Endothelial cell of umbilical vein (primary cell): Measurements from ENCODE around the gene DCK. TPM values are rescaled to one million over a fixed set of nuclear protein-coding genes. Genes with fewer than 3 reads are reported as not detected.

Source experiments
- BruUV-seq: library from RNA; stranded (reverse); fragments of 400-500 nt; replicated peaks from 2 replicates; lab custom pipeline; 2021; lab: Mats Ljungman, UMichigan
- CTCF ChIA-PET: fragments of 300-600, 350-600 bp; sonication (Branson Sonifier 250); formaldehyde crosslinking; loops from one replicate; lab custom pipeline; 2021; ENCODE audit warnings: antibody characterized with exemption, inconsistent platforms; lab: Charles Lee
- POLR2A ChIA-PET: fragments of 300-600, 350-600 bp; sonication (Branson Sonifier 250); formaldehyde crosslinking; loops from one replicate; lab custom pipeline; 2021; ENCODE audit warnings: antibody characterized with exemption, inconsistent platforms; lab: Charles Lee
- DNase-seq: peaks from one replicate; pipeline ENCODE4 v3.0.0-alpha.2; 2011; ENCODE audit warnings: low read depth, low spot score
- FAIRE-seq: peaks from 2 replicates; lab custom pipeline; 2011; peaks lifted over from hg19 to GRCh38; lab: Jason Lieb, UNC
- H2AFZ ChIP-seq: 2 replicates; pipeline ENCODE4 v1.6.0; 2012; ENCODE audit warnings: low read depth, low read length, control low read depth, inconsistent platforms
- H3K27ac ChIP-seq: 2 replicates; pipeline ENCODE4 v1.5.1; 2011; ENCODE audit warnings: low read depth, mild to moderate bottlenecking, control low read depth, low read length, moderate library complexity; ENCODE audit not compliant: insufficient read depth
- H3K27me3 ChIP-seq, 2 experiments: 2 replicates each; pipeline versions ENCODE4 v1.6.0 to v1.6.1; 2011; ENCODE audit warnings: low read length in 2 of 2, mixed read lengths in 1 of 2; ENCODE audit not compliant: control insufficient read depth in 2 of 2, insufficient read depth in 2 of 2
- H3K36me3 ChIP-seq, 2 experiments: 2 replicates in 1 of 2; 3 replicates in 1 of 2; pipeline ENCODE4 v1.5.1; 2011; ENCODE audit warnings: low read length in 2 of 2, mild to moderate bottlenecking in 1 of 2, moderate library complexity in 1 of 2; ENCODE audit not compliant: control insufficient read depth in 2 of 2, insufficient read depth in 2 of 2; ENCODE audit errors: extremely low read depth in 1 of 2
- H3K4me1 ChIP-seq: 3 replicates; pipeline ENCODE4 v1.5.1; 2011; ENCODE audit warnings: mild to moderate bottlenecking, low read length; ENCODE audit not compliant: control insufficient read depth, insufficient read depth; ENCODE audit errors: extremely low read depth
- H3K4me2 ChIP-seq: 2 replicates; pipeline ENCODE4 v1.6.1; 2011; ENCODE audit warnings: low read length, control low read depth, mixed read lengths; ENCODE audit not compliant: insufficient read depth
- H3K4me3 ChIP-seq, 3 experiments: fragments of 200-600 bp in 1 of 3; sonication (generic), shearing (Covaris generic) in 1 of 3; replicated peaks in 1 of 3; 2 replicates each; pipeline ENCODE4 v1.5.1; 2011 to 2016; ENCODE audit warnings: control low read depth in 3 of 3, low read length in 3 of 3, mild to moderate bottlenecking in 2 of 3, inconsistent platforms in 1 of 3, low read depth in 1 of 3, moderate library complexity in 1 of 3; ENCODE audit not compliant: insufficient read depth in 1 of 3
- H3K79me2 ChIP-seq: 2 replicates; pipeline ENCODE4 v1.6.0; 2012; ENCODE audit warnings: low read length, inconsistent platforms; ENCODE audit not compliant: control insufficient read depth, insufficient read depth
- H3K9ac ChIP-seq: replicated peaks from 2 replicates; pipeline ENCODE3; 2011; ENCODE audit warnings: low read length, control low read depth; ENCODE audit not compliant: insufficient read depth; ENCODE audit errors: extremely low read depth
- H3K9me1 ChIP-seq: replicated peaks from 3 replicates; pipeline ENCODE4 v1.6.0; 2011; ENCODE audit warnings: mild to moderate bottlenecking, low read length; ENCODE audit not compliant: control insufficient read depth, insufficient read depth; ENCODE audit errors: extremely low read depth
- H3K9me3 ChIP-seq: replicated peaks from 2 replicates; pipeline ENCODE4 v1.5.1; 2012; ENCODE audit warnings: low read length, inconsistent platforms; ENCODE audit not compliant: control insufficient read depth, insufficient read depth
- H4K20me1 ChIP-seq: replicated peaks from 2 replicates; pipeline ENCODE3; 2011; ENCODE audit warnings: mild to moderate bottlenecking, low read length; ENCODE audit not compliant: control insufficient read depth, insufficient read depth; ENCODE audit errors: extremely low read depth
- EZH2 ChIP-seq: IDR thresholded peaks from 2 replicates; pipeline ENCODE4 v1.6.1; 2012; ENCODE audit warnings: borderline replicate concordance, low read depth, mild to moderate bottlenecking, moderate library complexity, low read length, inconsistent platforms; ENCODE audit not compliant: severe bottlenecking
- FOS ChIP-seq: IDR thresholded peaks from 2 replicates; pipeline ENCODE4 v1.6.1; 2011; ENCODE audit warnings: mild to moderate bottlenecking, low read length, moderate library complexity, borderline replicate concordance; ENCODE audit not compliant: insufficient read depth
- GATA2 ChIP-seq: IDR thresholded peaks from 2 replicates; pipeline ENCODE4 v1.7.0; 2011; ENCODE audit warnings: low read depth, mild to moderate bottlenecking, moderate library complexity, mixed read lengths, low read length; ENCODE audit not compliant: insufficient read length, insufficient read depth
- JUN ChIP-seq: IDR thresholded peaks from 2 replicates; pipeline ENCODE4 v1.6.1; 2011; ENCODE audit warnings: borderline replicate concordance, low read depth; ENCODE audit not compliant: insufficient read length, insufficient read depth
- MYC ChIP-seq: IDR thresholded peaks from one replicate; pipeline ENCODE4 v1.6.1; 2011; ENCODE audit warnings: mild to moderate bottlenecking, low read depth, low read length
- POLR2A ChIP-seq: IDR thresholded peaks from 2 replicates; pipeline ENCODE4 v1.6.1; 2012; ENCODE audit warnings: low read depth, mild to moderate bottlenecking, control low read depth, low read length
- POLR2AphosphoS5 ChIP-seq: IDR thresholded peaks from 2 replicates; pipeline ENCODE4 v1.6.1; 2012; ENCODE audit warnings: low read depth, mild to moderate bottlenecking, control low read depth, low read length, moderate library complexity; ENCODE audit not compliant: insufficient read depth
- dilution Hi-C: fragments of 300-500 bp; cut with MboI; formaldehyde crosslinking; loops from one replicate; pipeline ENCODE4 v1.15.0; 2019; ENCODE audit warnings: low sequenced_read_pairs; ENCODE audit not compliant: extremely low pct_ligation_motif_present
- intact Hi-C: fragments of 100-400 bp; cut with micrococcal nuclease; formaldehyde crosslinking; loops from one replicate; pipeline ENCODE4 v1.10.0; 2022
- polyA plus RNA-seq, 4 experiments: library from polyadenylated mRNA; depleted of rRNA in 3 of 4; stranded (reverse) in 3 of 4; unstranded in 1 of 4; fragments of >200 nt; gene quantifications; 2 replicates each; pipeline versions ENCODE4 v1.2.1 to v1.2.3, GENCODE V29; 2011 to 2012; ENCODE audit warnings: missing spikeins in 1 of 4
- total RNA-seq: library from RNA; stranded (reverse); gene quantifications from 2 replicates; pipeline ENCODE4 v1.2.3, GENCODE V29; 2021
- TF ChIP-seq, protein P1 (sequence below): IDR thresholded peaks from 2 replicates; pipeline ENCODE4 v1.6.1; 2011; ENCODE audit not compliant: insufficient read depth, insufficient read length
- TF ChIP-seq, protein P2 (sequence below), 2 donors: IDR thresholded peaks; 1 replicate in 1 of 2; 2 replicates in 1 of 2; pipeline ENCODE4 v1.5.1; 2011; ENCODE audit warnings: low read length in 2 of 2, mild to moderate bottlenecking in 2 of 2, moderate library complexity in 2 of 2, control low read depth in 1 of 2, inconsistent platforms in 1 of 2, low read depth in 1 of 2; ENCODE audit not compliant: insufficient read depth in 1 of 2; ENCODE audit errors: extremely low read depth in 1 of 2

The DCK gene
- total and polyA plus RNA-seq, 2 donors (not counting 3 experiments of a cell fraction or from before 2014, with no cell fraction given), result 4.8 to 19.9 TPM

DNA sequence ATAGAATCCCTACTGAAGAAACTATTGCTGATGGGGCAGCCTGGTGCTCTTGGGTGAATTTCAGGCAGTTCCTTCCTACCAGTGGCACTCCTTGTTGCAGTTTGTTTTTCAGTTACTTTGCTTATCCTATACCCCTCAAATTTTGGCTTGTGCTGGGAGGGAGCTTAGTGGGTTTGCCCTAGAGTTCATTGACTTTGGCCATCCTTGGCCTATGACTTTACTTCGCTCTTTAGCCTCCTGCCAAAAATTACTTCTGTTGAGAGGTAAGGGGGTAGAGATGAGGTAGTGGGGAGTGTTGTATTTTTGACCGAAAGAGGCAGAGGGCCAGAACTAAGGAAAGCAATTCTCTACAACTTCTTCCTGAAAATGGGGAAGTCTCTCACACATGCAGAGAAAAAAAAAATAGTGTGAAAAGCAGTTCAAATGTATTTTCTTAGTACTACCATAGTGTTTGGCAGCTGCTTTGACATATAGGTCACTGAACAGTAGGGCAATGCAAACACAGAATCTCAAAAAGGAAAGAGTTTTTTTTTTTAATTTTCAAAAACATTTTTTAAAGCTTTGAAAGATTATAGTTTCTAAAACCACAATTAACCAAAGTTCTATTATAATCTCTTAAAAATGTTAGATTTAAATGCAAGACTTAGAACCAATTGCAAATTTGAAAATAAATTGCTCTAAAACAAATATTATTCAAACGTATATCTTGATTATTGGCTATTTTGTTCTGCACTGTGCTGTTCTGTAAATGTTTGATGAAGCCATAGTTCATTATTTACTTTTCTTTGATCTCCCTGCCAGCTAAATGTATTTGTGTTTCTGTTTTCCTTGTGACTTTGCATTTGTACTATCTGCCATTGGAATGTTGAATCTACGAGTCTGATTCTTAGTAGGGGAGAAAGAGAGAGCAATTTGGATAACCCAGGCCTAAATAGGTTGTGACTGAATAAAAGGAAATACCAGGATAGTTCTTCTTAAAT, 73.6 kb downstream of the DCK start:
- no peak overlapping the region for H3K4me3 ChIP-seq
- H3K4me1 ChIP-seq, result no peaks in the 10 kb centered on the region
- H3K4me2 ChIP-seq, result no peak overlapping the region
- H4K20me1 ChIP-seq, result no peaks in the 10 kb centered on the region
- dilution Hi-C loops, result no loop called here
- H3K9me3 ChIP-seq, result no peaks in the 10 kb centered on the region
- TF ChIP-seq, protein P1, sequence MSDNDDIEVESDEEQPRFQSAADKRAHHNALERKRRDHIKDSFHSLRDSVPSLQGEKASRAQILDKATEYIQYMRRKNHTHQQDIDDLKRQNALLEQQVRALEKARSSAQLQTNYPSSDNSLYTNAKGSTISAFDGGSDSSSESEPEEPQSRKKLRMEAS, result no peak
- TF ChIP-seq GATA2 (no peak), FOS (no peak), MYC (no peak), EZH2 (no peak), POLR2AphosphoS5 (no peak), JUN (no peak), POLR2A (no peak)
- TF ChIP-seq, protein P2, sequence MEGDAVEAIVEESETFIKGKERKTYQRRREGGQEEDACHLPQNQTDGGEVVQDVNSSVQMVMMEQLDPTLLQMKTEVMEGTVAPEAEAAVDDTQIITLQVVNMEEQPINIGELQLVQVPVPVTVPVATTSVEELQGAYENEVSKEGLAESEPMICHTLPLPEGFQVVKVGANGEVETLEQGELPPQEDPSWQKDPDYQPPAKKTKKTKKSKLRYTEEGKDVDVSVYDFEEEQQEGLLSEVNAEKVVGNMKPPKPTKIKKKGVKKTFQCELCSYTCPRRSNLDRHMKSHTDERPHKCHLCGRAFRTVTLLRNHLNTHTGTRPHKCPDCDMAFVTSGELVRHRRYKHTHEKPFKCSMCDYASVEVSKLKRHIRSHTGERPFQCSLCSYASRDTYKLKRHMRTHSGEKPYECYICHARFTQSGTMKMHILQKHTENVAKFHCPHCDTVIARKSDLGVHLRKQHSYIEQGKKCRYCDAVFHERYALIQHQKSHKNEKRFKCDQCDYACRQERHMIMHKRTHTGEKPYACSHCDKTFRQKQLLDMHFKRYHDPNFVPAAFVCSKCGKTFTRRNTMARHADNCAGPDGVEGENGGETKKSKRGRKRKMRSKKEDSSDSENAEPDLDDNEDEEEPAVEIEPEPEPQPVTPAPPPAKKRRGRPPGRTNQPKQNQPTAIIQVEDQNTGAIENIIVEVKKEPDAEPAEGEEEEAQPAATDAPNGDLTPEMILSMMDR (IDR thresholded peaks at IDR 0.05; ENCODE audit: extremely low read depth in 1 of 2, insufficient read depth in 1 of 2, low read depth in 1 of 2, low read length in 2 of 2), result no peak
- DNase-seq (no peak), FAIRE-seq (no peak)
- H3K9ac ChIP-seq, result no peak overlapping the region
- H2AFZ ChIP-seq, result no peak overlapping the region
- H3K9me1 ChIP-seq, result no peaks in the 10 kb centered on the region
- CTCF ChIA-PET, result no interaction called here
- H3K27me3 ChIP-seq, result peaks cover 0 to 2% of the 10 kb centered on the region in 2 experiments
- intact Hi-C loops, result no loop called here
- BruUV-seq, result no TSS peak
- no peaks in the 10 kb centered on the region for H3K36me3 ChIP-seq
- no peaks in the 10 kb centered on the region for H3K79me2 ChIP-seq
- POLR2A ChIA-PET, result no interaction called here
- no peak overlapping the region for H3K27ac ChIP-seq
